Dermis blood vessel endothelial cell (primary cell): ENCODE measurements around the gene FAM167B. TPM values are rescaled to one million over a fixed set of nuclear protein-coding genes. Genes with fewer than 3 reads are reported as not detected.

Source experiments
- total RNA-seq: library from RNA; depleted of rRNA; stranded (reverse); fragments of >200 nt; gene quantifications from 2 replicates; pipeline ENCODE4 v1.2.3, GENCODE V29; 2014

Gene FAM167B
- total RNA-seq, 1 donor from 2014 or later: 30.8 TPM

Other genes with a start within 250 kb of the FAM167B start
- gene KHDRBS1, start 233.4 kb upstream of the FAM167B start, total RNA-seq: 60.9 and 143 TPM in 2 replicates
- gene TMEM39B, start 174.3 kb upstream of the FAM167B start, total RNA-seq: 9.9 and 18.3 TPM in 2 replicates
- gene KPNA6, start 139.2 kb upstream of the FAM167B start, total RNA-seq: 34.4 and 50.3 TPM in 2 replicates
- gene TXLNA, start 67.5 kb upstream of the FAM167B start, total RNA-seq: 83.7 and 93.6 TPM in 2 replicates
- 10.8 and 16.8 TPM in 2 replicates for gene CCDC28B, start 46.6 kb upstream of the FAM167B start, total RNA-seq
- 1.0 and 1.2 TPM in 2 replicates for gene IQCC, start 41.6 kb upstream of the FAM167B start, total RNA-seq
- gene DCDC2B, start 38.1 kb upstream of the FAM167B start, total RNA-seq: not detected in 2 replicates
- gene TMEM234, start 24.9 kb upstream of the FAM167B start, total RNA-seq: 9.2 and 12.3 TPM in 2 replicates
- 339 and 353 TPM in 2 replicates for gene EIF3I, start 24.8 kb upstream of the FAM167B start, total RNA-seq
- gene LCK, start 4.0 kb downstream of the FAM167B start, total RNA-seq: 0.09 and 0.17 TPM in 2 replicates
- 176 and 202 TPM in 2 replicates for gene HDAC1, start 44.9 kb downstream of the FAM167B start, total RNA-seq
- 129 and 147 TPM in 2 replicates for gene MARCKSL1, start 89.0 kb downstream of the FAM167B start, total RNA-seq
- 0.88 and 2.0 TPM in 2 replicates for gene FAM229A, start 115.3 kb downstream of the FAM167B start, total RNA-seq
- gene TSSK3, start 115.3 kb downstream of the FAM167B start, total RNA-seq: 0.14 TPM in 1 of 2 replicates, not detected in the other
- 61.5 and 75.7 TPM in 2 replicates for gene BSDC1, start 147.2 kb downstream of the FAM167B start, total RNA-seq
- gene ZBTB8B, start 217.8 kb downstream of the FAM167B start, total RNA-seq: under 0.01 TPM in 2 replicates